SK-N-SH treated with all-trans-retinoic acid at 6 μM for 48 hours (cell line): ENCODE measurements around the gene FBXW12.

Experiments used
- ATAC-seq: fragments of 200-7000 bp; cut with Tn5 transposase; 3 replicates; pipeline ENCODE4 v1.9.1; 2020; ENCODE audit warnings: mild to moderate bottlenecking, moderate library complexity
- ARNTL ChIP-seq: fragments of 450-650 bp; formaldehyde crosslinking; IDR thresholded peaks from 2 replicates; pipeline ENCODE4 v1.5.0; 2020; ENCODE audit warnings: low read depth, mild to moderate bottlenecking, moderate library complexity, borderline replicate concordance
- BACH2 ChIP-seq: fragments of 250-450 bp; sonication (Bioruptor Pico); IDR thresholded peaks from 2 replicates; pipeline ENCODE4 v1.9.0; 2021; ENCODE audit warnings: mild to moderate bottlenecking, borderline replicate concordance
- CREB5 ChIP-seq: fragments of 250-450 bp; sonication (Bioruptor Pico); IDR thresholded peaks from 2 replicates; pipeline ENCODE4 v1.5.1; 2020; ENCODE audit warnings: low read depth, mild to moderate bottlenecking, moderate library complexity
- ESRRG ChIP-seq: fragments of 250-450 bp; sonication (Bioruptor Pico); IDR thresholded peaks from 2 replicates; pipeline ENCODE4 v1.6.1; 2021; ENCODE audit warnings: mild to moderate bottlenecking
- GLIS3 ChIP-seq: fragments of 250-450 bp; sonication (Bioruptor Pico); IDR thresholded peaks from 2 replicates; pipeline ENCODE4 v1.5.0; 2020; ENCODE audit warnings: mild to moderate bottlenecking, moderate library complexity
- ISL1 ChIP-seq: fragments of 250-450 bp; sonication (Bioruptor Pico); IDR thresholded peaks from 2 replicates; pipeline ENCODE4 v2.1.2; 2022; ENCODE audit warnings: mild to moderate bottlenecking, moderate library complexity
- OSR1 ChIP-seq: fragments of 250-450 bp; sonication (Bioruptor Pico); IDR thresholded peaks from 2 replicates; pipeline ENCODE4 v1.8.0; 2022; ENCODE audit warnings: moderate library complexity, mild to moderate bottlenecking, inconsistent platforms
- POU6F1 ChIP-seq: fragments of 250-450 bp; sonication (Bioruptor Pico); IDR thresholded peaks from 2 replicates; pipeline ENCODE4 v1.8.0; 2021; ENCODE audit warnings: low read depth, mild to moderate bottlenecking, moderate library complexity, borderline replicate concordance
- PPARA ChIP-seq: fragments of 250-450 bp; sonication (Bioruptor Pico); IDR thresholded peaks from 2 replicates; pipeline ENCODE4 v1.5.0; 2020; ENCODE audit warnings: mild to moderate bottlenecking, borderline replicate concordance
- RARB ChIP-seq: fragments of 250-450 bp; sonication (Bioruptor Pico); IDR thresholded peaks from 2 replicates; pipeline ENCODE4 v1.8.0; 2021; ENCODE audit warnings: mild to moderate bottlenecking, moderate library complexity
- SNAI2 ChIP-seq: fragments of 250-450 bp; sonication (Bioruptor Pico); IDR thresholded peaks from 2 replicates; pipeline ENCODE4 v1.5.0; 2020; ENCODE audit warnings: mild to moderate bottlenecking, moderate library complexity
- TCF4 ChIP-seq: fragments of 250-450 bp; sonication (Bioruptor Pico); IDR thresholded peaks from 2 replicates; pipeline ENCODE4 v1.8.0; 2021; ENCODE audit warnings: mild to moderate bottlenecking, moderate library complexity, borderline replicate concordance
- TOX ChIP-seq: fragments of 250-450 bp; sonication (Bioruptor Pico); IDR thresholded peaks from 2 replicates; pipeline ENCODE4 v1.8.0; 2021; ENCODE audit warnings: mild to moderate bottlenecking, moderate library complexity, borderline replicate concordance
- TSHZ2 ChIP-seq: fragments of 250-450 bp; sonication (Bioruptor Pico); IDR thresholded peaks from 2 replicates; pipeline ENCODE4 v1.5.0; 2020; ENCODE audit warnings: mild to moderate bottlenecking, moderate library complexity
- ZC3H10 ChIP-seq: fragments of 250-450 bp; sonication (Bioruptor Pico); IDR thresholded peaks from 2 replicates; pipeline ENCODE4 v1.5.1; 2021; ENCODE audit warnings: mild to moderate bottlenecking, moderate library complexity
- ZFP3 ChIP-seq: fragments of 250-450 bp; sonication (Bioruptor Pico); IDR thresholded peaks from 2 replicates; pipeline ENCODE4 v1.5.0; 2020; ENCODE audit warnings: mild to moderate bottlenecking, moderate library complexity
- ZFP30 ChIP-seq: fragments of 450-650 bp; formaldehyde crosslinking; IDR thresholded peaks from 2 replicates; pipeline ENCODE4 v1.5.0; 2022; ENCODE audit warnings: mild to moderate bottlenecking, moderate library complexity
- ZNF565 ChIP-seq: fragments of 450-650 bp; formaldehyde crosslinking; conservative IDR thresholded peaks from 2 replicates; pipeline ENCODE4 v1.5.0; 2020; ENCODE audit warnings: low read depth, mild to moderate bottlenecking, moderate library complexity
- ZNF70 ChIP-seq: fragments of 450-650 bp; formaldehyde crosslinking; IDR thresholded peaks from 2 replicates; pipeline ENCODE4 v1.5.0; 2020; ENCODE audit warnings: mild to moderate bottlenecking, moderate library complexity
- ZNF8 ChIP-seq: fragments of 450-650 bp; formaldehyde crosslinking; IDR thresholded peaks from 2 replicates; pipeline ENCODE4 v1.5.0; 2020; ENCODE audit warnings: mild to moderate bottlenecking, moderate library complexity
- TF ChIP-seq, protein P1 (sequence below): fragments of 250-450 bp; sonication (Bioruptor Pico); IDR thresholded peaks from 2 replicates; pipeline ENCODE4 v1.5.1; 2021; ENCODE audit warnings: mild to moderate bottlenecking, moderate library complexity

FBXW12 gene

DNA sequence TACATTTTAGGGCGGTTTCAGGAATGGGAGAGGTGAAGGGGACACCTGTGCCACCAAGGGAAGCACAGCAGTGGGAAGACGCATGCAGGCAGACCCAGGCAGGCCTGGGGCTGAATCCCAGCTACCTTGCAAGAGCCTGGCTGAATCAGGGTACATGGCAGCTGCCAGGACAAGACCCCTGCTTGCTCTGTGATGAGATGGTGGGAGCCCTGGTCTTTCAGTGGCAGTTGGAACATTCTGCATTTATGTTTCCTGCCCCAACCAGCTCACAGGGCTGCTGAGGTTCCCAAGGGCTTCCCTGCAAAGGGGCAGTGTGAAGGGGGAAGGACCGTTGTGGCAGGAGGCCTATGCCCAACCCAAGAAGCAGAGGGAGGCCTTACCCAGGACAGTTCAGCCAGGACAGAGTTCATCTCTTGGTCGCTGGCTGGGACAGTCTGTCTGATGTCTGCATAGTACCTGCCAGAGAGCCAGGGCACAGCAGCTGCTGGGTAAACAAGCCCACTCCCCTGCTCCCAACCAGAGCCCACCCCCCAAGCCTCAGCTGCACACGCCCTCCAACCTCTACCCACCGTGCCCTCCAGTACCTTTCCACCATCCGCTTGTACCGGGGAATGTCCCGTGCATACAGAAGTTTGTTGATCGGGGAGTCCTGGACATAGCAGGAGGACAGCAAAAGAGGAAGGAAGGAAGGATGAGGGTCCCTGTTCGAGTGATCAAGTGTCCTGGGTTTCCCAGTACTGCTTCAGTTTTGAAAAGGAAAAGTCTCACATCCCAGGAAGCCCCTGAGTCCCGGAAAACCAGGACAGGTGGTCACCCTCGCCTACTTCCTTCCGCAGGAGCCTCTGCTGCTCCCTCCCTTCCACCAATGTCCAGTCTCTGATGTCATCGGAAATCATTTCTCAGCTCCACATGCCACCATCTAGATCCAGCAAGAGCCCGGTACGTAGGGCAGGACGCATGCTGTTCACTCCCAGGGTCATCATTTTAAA lies 34.7 kb downstream of the FBXW12 start (continued):
- no peak for TF ChIP-seq TSHZ2
- no peak for TF ChIP-seq ZNF8
- no peak for TF ChIP-seq BACH2 (CRISPR knock-in tag)
- no peak for TF ChIP-seq RARB (CRISPR knock-in tag)
- no peak for TF ChIP-seq ISL1 (CRISPR knock-in tag)
- TF ChIP-seq ESRRG, result no peak
- no peak for TF ChIP-seq GLIS3 (CRISPR knock-in tag)
- no peak for TF ChIP-seq ZNF565 (CRISPR knock-in tag)
- no peak for TF ChIP-seq ZC3H10 (CRISPR knock-in tag)

DNA sequence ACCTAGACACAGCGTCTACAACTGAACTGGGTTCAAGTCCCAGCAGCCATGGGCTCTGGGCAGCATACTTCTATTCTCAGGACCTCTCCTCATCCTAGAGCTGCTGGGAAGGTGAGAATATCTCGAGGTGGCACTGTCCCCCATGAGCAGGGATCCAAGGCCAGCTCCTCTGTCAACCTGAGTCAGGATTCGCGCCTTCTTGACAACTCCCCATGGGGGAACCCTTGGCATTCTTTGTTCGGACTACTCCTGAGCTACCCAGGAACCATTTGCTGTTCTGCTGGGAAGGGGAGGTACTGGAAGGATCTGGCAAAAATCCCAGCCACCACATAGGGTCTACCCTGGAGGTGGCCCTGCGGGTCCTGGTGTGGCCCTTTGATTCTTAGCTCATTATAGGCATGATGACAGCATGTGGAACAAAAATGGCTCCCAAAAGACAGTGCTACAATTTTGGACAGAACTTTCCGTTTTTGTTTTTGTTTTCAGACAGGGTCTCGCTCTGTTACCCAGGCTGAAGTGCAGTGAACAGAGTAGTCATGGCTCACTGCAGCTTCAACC lies 35.6 kb downstream of the FBXW12 start:
- no peak for TF ChIP-seq BACH2 (CRISPR knock-in tag)
- TF ChIP-seq ZFP3 (CRISPR knock-in tag), result no peak
- no peak for TF ChIP-seq CREB5
- TF ChIP-seq, protein P1, sequence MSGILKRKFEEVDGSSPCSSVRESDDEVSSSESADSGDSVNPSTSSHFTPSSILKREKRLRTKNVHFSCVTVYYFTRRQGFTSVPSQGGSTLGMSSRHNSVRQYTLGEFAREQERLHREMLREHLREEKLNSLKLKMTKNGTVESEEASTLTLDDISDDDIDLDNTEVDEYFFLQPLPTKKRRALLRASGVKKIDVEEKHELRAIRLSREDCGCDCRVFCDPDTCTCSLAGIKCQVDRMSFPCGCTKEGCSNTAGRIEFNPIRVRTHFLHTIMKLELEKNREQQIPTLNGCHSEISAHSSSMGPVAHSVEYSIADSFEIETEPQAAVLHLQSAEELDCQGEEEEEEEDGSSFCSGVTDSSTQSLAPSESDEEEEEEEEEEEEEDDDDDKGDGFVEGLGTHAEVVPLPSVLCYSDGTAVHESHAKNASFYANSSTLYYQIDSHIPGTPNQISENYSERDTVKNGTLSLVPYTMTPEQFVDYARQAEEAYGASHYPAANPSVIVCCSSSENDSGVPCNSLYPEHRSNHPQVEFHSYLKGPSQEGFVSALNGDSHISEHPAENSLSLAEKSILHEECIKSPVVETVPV, result no peak
- TF ChIP-seq ZNF70 (CRISPR knock-in tag), result no peak
- no peak for TF ChIP-seq ZFP30 (CRISPR knock-in tag)
- TF ChIP-seq ZC3H10 (CRISPR knock-in tag), result no peak
- TF ChIP-seq TSHZ2, result no peak
- no peak for TF ChIP-seq PPARA (CRISPR knock-in tag)
- ATAC-seq, result no peak

DNA sequence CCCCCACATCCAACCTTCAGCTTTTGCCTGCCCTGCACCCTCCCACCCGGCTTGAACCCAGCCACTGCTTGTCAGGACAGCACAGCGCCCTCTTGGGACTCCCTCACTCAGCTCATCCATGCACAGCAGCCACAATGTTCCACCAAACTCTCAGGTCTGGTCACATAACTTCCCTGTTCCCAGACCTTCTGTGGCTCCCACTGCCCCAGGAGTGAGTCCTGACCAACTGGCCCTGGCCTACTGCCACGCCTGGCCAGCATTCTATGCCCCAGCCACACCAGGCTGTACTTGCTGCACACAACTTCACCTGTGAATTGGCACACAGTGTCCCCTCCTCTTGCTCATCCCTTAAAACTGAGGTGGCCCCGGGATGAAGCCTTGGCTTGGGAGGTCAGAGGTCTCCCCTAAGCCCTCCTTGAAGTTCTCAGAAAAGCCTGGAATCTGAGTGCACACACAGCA lies 36.8 kb downstream of the FBXW12 start:
- no peak for ATAC-seq
- no peak for TF ChIP-seq ZFP3 (CRISPR knock-in tag)
- TF ChIP-seq POU6F1 (CRISPR knock-in tag), result no peak
- TF ChIP-seq ZC3H10 (CRISPR knock-in tag), result no peak
- TF ChIP-seq TSHZ2, result no peak
- TF ChIP-seq ISL1 (CRISPR knock-in tag), result no peak
- TF ChIP-seq CREB5, result no peak
- TF ChIP-seq ARNTL (CRISPR knock-in tag), result no peak
- TF ChIP-seq ZNF565 (CRISPR knock-in tag), result no peak
- no peak for TF ChIP-seq OSR1 (CRISPR knock-in tag)
- TF ChIP-seq TOX, result no peak
- no peak for TF ChIP-seq SNAI2 (CRISPR knock-in tag)
- no peak for TF ChIP-seq ESRRG
- TF ChIP-seq ZNF8, result no peak
- no peak for TF ChIP-seq PPARA (CRISPR knock-in tag)
- no peak for TF ChIP-seq TCF4 (CRISPR knock-in tag)
- TF ChIP-seq RARB (CRISPR knock-in tag), result no peak
